Prostate gland (tissue), 2 donors: Measurements from ENCODE around the gene TLK2.
"Not testable (repeated sequence)": the region's sequence is repeated elsewhere in the genome, so short reads cannot be mapped to it uniquely, and the experiment has no call there.

ENCODE experiments used
- POLR2AphosphoS5 ChIP-seq: sonication (generic); formaldehyde crosslinking; IDR thresholded peaks from one replicate; pipeline ENCODE4 v1.6.1; 2017; ENCODE audit warnings: antibody characterized with exemption
- TF ChIP-seq, protein P1 (sequence below), 4 experiments: fragments of 200-600 bp in 2 of 4; fragments of 450-650 bp in 2 of 4; sonication (generic) in 2 of 4; IDR thresholded peaks; 1 replicate in 3 of 4; 2 replicates in 1 of 4; pipeline ENCODE4 v1.5.1; 2016 to 2019; ENCODE audit warnings: antibody characterized with exemption in 4 of 4, mild to moderate bottlenecking in 2 of 4, moderate library complexity in 2 of 4

DNA sequence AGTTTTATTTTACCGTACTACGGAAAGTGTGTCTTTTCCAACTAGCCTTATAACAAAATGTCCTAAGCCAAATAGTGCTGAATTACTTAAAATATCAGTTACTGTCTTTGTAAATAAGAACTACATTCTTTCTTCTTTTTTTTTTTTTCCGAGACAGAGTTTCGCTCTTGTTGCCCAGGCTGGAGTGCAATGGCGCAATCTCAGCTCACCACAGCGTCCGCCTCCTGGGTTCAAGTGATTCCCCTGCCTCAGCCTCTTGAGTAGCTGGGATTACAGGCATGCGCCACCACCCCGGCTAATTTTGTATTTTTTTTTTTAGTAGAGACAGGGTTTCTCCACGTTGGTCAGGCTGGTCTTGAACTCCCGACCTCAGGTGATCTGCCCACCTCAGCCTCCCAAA is 113.2 kb downstream of the TLK2 start:
- TF ChIP-seq, protein P1, sequence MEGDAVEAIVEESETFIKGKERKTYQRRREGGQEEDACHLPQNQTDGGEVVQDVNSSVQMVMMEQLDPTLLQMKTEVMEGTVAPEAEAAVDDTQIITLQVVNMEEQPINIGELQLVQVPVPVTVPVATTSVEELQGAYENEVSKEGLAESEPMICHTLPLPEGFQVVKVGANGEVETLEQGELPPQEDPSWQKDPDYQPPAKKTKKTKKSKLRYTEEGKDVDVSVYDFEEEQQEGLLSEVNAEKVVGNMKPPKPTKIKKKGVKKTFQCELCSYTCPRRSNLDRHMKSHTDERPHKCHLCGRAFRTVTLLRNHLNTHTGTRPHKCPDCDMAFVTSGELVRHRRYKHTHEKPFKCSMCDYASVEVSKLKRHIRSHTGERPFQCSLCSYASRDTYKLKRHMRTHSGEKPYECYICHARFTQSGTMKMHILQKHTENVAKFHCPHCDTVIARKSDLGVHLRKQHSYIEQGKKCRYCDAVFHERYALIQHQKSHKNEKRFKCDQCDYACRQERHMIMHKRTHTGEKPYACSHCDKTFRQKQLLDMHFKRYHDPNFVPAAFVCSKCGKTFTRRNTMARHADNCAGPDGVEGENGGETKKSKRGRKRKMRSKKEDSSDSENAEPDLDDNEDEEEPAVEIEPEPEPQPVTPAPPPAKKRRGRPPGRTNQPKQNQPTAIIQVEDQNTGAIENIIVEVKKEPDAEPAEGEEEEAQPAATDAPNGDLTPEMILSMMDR (IDR thresholded peaks at IDR 0.05): not testable (repeated sequence)
- TF ChIP-seq POLR2AphosphoS5: not testable (repeated sequence)
